Stimulated activated CD8-positive, alpha-beta memory T cell treated with anti-CD3 and anti-CD28 coated beads, Interleukin-12 subunit alpha, Interleukin-12 subunit beta, amount 100 ng/mL, for 24 hours (primary cell): Measurements from ENCODE around the gene SFXN4.
"Not testable (repeated sequence)": the region's sequence is repeated elsewhere in the genome, so short reads cannot be mapped to it uniquely, and the experiment has no call there.

Experiments
- DNase-seq: peaks from one replicate; pipeline ENCODE4 v3.0.0-alpha.2; 2020; ENCODE audit errors: extremely low read depth

SFXN4 gene

DNA sequence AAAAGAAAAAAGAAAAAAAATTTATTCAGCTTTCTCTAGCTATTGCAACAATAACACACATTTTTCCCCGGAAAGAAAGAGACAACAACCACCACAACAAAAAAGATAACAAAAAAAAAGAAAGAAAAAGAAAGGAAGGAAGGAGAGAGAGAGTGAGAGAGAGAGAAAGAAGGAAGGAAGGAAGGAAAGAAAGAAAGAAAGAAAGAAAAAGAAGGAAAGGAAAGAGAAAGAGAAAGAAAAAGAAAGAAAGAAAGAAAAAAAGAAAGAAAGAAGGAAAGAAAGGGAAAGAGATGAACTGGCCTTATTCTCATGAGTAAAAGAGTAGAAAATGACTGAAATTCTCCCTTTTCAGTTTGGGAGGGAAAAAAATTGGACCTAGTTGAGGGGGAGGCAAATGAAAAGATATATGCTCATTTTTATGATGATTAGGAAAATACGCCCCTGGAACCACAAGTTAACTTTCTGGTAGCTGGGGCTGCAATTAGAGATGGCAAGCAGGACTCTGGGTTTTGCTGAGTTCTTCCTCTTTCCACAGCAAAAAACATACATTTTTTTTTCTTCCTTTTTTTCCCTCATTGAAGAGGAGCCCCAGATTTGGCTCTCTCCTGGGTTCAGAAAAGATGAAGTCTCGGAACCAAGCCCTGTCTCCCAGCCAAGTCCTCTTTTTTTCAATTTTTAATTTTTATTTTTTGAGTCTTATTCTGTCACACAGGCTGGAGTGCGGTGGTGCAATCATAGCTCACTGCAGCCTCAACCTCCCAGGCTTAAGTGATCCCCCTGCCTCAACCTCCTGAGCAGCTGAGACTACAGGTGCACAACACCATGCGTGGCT, 25.7 kb upstream of the SFXN4 start:
- DNase-seq = no peak

DNA sequence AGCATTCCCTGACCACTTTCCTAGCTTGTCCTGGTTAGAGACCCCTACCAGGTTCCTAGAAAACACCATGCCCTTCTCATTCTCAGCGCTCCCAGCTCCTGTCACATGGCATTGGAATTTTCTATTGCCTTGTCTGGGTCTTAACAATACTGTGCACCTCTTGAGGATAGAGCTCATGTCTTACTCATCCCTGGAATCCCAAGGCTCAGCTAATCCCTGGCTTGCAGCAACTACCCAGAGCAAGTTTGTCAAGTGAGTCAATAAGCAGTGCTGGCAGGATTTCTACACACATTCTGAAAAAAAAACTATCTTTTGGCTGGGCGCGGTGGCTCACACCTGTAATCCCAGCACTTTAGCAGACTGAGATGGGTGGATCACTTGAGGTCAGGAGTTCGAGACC, 24.8 kb upstream of the SFXN4 start:
- no peak for DNase-seq

DNA sequence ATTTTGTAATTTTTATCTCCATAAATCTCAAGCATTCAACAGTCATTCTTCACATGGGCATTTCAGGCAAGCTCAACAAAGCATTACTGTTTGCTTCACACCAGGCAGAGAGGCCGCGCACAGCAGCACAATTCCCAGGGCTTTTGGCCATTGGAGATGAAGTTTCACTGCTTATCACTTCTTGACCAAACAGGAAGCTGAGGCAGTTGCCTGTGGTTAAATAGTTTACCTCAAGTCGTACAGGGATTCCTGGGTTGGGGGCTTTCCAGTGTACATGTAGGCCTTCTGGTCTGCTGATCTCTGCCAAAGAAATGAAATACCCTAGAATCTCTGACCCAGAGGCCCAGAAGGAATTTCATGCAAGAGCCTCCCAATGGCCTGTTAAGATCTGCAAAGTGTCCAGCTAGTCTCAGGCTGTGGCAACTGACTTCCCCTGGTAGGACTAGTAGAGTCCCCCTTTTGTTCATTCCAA, 24.3 kb upstream of the SFXN4 start:
- no peak for DNase-seq

DNA sequence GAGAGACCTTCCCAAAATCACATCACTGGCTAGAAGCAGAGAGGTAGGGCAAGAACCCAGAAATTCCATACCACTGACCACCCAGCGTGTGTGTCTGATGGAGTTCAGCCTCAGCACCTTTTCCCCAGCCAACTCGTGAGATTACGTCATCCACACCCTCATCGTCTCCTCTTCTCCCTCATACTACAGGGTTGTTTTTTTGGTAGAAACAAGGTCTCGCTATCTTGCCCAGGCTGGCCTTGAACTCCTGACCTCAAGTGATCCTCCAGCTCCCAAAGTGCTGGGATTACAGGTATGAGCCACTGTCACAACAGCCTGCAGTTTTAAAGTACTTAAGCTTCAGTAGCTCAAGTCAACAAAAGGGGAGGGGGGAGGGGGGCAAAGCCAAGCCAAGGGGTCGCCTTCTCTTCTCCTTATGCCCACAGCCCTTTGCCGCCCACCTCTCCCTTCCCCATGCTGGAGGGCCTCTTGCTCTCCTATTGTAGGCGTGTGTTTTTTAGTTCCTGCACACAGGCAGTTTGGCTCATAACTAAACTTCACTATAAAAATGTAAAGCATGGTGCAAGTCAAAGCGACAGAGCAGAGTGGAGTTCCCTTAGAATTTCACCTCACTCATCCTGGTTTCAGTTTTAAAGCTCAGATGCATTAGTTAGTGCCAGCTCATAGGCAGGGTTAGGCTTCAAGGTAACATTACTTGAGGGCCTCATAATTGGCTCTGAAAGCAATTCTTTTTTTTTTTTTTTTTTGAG, 18.3 kb upstream of the SFXN4 start:
- no peak for DNase-seq

DNA sequence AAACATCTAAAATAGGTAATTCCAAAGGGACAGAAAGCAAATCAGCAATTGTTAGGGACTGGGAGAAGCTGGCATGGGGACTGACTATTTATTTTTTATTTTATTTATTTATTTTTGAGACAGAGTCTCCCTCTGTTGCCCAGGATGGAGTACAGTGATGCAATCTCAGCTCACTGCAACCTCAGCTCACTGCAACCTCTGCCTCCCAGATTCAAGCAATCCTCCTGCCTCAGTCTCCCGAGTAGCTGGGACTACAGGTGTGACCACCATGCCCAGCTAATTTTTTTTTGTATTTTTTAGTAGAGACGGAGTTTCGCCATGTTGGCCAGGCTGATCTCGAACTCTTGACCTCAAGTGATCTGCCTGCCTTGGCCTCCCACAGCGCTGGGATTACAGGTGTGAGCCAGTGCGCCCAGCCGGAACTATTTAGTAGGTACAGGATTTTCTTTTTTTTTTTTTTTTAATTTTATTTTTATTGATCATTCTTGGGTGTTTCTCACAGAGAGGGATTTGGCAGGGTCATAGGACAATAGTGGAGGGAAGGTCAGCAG, 15.4 kb upstream of the SFXN4 start:
- DNase-seq = not testable (repeated sequence)

DNA sequence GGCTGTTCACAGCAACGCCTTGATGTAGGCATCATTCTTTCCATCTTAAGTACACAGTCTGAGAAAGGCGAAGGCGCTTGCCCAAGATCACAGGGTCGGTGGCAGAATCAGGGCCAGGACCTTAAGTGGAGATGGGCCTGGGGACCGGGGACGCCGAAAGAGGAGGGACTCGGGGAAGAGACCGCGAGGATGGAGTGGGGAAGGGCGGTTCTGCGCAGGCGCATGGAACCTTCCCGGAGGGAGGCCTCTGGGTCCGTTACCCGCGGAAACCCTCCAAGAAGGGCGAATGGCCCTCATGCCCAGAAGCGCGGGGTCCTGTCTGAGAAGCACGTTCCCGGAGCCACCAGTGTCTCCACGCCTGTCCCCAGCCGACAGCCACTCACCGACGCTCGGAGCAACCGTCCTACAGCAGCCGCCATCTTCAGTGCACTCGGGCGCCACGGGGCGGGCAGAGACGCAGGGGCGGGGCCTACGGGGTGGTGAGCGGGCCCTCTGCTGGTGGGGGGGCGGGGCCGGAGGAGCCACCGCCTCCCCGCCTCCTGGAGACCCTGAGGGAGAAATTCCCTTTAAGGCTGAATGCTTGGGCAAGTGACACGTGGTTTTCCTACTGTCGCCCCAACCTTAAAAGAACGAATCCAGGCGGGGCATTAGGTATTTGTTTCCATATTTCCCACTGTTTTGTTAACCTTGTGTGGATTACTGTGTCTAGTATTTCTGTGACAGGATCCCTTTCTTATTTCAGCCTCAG, 13.0 kb upstream of the SFXN4 start, which contains the start of gene PRDX3:
Gene PRDX3 (minus strand): TSS at position 441 of the 748 bp plus-strand sequence. CDS start 22 bp downstream, at position 419.
- DNase-seq = peak; percentile 83

DNA sequence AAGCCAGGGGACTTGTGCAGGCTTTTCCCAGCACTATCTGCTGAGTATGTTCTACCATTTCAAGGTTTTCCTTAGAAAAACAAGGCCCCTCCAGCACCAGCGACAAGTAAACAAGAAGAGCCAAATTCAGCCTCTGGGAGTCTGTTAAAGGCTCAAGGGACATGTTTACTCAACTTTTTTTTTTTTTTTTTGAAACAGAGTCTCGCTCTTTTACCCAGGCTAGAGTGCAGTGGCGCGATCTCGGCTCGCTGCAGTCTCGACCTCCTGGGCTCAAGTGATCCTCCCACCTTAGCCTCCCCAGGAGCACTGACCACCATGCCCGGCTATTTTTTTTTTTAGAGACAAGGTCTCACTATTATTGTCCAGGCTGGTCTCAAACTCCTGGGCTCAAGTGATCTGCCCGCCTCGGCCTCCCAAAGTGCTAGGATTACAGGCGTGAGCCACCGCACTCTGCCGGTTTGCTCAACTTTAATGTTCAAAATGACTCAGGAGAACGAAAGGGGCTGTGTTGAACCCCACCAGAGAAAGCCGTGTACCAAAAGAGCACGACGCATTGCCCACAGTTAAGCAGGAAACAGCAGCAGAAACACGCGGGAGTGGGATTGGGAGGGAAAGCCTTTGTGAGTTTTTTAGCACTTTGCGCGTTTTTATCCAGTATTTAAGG, 12.3 kb upstream of the SFXN4 start:
- no peak for DNase-seq

DNA sequence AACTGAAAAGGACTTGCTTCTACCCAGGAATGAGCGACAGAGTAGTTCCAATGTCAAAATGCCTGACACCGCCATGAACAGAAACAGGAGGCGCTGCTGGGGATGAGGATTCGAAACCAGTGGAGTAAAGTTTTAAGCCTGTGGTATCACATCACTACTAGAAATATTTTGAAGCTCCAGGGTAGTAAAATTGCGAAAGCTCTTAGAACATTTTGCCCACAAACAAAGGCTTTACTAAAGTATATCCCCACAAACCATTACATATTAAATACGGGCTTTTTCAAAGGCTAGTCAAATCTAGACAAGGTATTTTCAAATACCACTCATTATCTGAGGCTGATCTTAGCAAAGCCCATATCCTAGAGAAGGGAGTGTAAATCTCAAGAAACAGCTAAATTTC, 10.7 kb upstream of the SFXN4 start:
- no peak for DNase-seq

DNA sequence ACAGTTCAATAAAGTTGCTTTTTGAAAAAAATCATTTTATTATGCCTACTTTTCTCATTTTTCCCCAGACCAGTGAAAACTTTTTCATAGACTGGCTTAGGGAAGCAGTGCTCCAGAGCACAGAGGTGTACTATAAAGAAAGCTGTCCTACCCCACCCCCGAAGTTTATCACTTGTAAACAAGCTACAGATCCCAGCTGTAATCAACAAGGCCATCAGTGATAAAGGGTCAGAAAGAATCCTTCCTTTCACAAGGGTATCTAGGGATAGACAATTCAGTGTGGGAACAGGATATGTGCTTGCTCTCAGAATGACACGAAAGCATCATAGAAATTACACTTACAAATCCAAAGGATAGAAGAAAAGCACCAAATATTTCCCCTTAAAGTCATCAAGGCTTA, 8.6 kb upstream of the SFXN4 start:
- DNase-seq = no peak

DNA sequence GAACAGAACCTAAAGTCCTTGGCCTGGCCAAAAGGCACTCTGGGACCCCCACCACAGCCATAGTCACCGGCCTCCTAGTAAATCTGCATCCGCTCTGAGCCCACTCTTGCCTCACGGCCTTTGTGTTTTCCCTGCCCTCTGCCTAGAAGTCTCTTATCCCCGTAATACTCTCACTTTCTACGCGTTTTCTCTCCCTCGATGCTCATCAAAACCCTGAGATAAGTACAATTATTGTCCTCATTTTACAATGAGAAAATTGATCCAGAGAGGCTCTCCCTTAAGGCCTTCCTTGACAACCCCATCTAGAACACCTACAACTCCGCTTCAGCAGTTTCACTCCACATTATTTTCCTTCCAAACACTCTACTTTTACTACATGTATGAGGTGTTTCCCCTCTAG, 1.5 kb upstream of the SFXN4 start:
- DNase-seq = no peak

DNA sequence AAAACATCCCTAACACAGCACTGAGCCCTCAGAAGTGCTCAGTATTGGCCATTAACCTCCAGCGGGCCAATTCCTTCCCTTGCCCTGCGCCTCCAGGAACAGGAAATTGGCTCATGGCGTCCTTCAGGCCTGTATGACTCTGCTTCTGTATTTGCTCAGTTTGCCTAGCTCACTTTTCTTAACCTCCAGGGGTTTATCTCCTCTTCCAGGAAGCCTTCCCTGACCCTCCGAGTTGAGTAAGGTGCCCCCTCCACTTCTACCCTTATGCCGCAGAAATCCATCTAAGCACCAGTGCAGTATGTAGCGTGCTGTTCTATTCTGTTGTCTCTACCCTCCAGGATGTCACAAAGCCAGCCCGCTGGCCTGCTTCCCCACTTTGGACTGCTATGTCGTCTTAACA, 1.1 kb upstream of the SFXN4 start:
- no peak for DNase-seq

DNA sequence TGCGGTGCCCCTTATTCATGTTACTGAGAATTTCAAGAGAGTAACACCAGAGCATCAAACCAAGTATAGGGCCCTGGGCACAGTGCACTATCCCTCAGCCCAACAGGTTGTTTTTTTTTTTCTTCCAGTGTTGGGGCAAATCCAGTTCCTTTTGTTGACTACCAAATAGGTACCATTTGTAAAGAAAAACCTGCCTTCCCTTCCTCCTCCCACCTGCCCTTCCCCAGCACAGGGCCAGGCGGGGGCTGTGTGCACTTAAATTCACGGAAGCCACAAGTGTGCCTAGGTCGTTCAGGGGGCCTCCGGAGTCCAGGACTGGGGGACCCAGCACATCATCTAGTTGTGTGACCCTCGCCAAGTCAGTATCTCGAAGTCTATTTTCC, 595 bp upstream of the SFXN4 start:
- DNase-seq = no peak

DNA sequence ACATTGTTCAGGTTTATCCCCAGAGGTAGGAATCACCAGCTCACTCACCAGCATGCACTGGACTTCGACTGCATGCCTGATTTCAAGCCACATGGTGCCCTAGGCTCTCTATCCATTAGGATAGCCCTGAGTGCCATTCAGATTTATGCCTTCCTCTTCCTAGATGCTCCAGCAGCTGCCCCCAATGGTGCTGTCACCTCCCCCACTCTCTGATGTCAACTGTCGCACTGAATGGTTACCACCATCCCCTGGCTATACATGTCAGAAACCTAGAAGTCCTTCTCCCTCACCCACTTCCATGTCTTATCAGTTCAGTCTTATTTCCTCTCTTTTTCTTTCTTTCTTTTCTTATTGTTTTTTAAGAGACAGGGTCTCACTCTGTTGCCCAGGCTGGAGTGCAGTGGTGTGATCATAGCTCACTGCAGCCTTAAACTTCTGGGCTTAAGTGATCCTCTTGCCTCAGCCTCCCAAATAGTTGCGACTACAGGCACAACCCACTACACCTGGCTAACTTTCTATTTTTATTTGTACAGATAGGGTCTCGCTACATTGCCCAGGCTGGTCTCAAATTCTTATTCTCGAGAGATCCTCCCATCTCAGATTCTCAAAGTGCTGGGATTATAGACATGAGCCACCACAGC, 2.9 kb downstream of the SFXN4 start:
- no peak for DNase-seq

DNA sequence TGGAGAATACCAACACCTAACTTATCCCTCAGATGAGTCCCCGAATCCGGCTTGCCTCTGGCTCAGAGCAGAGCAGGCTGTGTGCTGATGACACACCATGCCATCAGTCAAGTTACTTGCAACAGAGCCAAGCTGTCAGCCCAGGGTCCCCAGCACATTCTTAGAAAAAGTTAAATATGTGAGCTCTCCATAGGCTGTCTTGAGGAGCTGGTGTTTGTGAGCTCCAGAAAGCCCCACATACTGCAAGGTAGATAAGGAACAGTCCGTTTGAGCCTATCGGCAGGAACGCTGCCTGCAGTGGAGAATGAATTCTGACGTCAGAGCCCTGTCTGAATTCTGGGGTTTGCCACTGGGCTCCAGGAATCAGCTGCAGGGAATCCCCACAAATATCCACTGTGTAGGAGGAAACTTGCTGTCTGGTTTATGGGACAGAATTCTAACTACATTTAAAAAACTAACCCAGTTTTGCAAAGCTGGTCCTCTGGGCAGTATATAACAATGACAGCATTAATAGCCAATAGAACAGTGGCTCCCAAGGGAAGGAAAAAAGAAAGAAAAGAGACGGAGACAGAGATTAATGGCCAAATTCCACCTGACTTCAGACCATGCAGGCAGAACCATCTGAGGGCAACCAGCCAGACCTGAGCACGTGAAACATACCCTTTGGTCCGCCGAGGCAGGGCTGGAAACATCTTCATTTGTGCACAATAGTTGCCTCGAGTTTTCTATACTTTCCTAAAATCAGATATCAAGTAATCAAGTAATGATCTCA, 3.6 kb downstream of the SFXN4 start:
- DNase-seq = no peak

DNA sequence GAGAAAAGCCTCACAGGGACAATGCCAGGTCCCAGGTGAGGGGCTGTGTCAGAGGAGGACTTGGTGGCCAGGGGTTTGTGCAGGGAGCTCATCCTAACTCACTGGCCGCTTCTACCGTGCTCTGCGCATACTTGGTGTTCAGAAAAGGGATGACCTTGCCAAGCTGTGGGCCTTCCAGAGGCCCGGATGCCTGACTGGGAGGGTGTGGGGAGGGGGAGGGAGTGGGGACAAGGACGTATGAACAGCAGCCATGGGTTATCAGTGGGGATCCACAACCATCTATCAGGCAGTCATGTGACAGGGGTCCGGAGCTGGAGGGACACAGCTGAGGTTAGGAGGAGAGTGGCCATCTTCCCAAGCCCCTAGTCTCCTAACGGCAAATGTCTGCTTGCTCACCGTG, 6.2 kb downstream of the SFXN4 start:
- DNase-seq = no peak

DNA sequence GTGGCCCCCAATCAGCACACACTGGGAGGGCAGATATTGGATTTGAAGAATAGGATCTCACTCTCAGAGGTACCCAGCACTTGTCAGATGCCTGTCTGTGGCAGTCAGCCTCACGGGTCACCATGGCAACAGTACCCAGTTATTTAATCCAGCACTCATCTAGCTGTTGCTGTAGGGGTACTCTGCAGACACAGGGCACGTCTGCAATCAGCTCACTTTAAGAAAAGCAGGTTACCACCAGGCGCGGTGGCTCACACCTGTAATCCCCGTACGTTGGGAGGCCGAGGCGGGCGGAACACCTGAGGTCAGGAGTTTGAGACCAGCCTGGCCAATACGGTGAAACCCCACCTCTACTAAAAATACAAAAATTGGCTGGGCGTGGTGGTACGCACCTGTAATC, 11.9 kb downstream of the SFXN4 start:
- no peak for DNase-seq

DNA sequence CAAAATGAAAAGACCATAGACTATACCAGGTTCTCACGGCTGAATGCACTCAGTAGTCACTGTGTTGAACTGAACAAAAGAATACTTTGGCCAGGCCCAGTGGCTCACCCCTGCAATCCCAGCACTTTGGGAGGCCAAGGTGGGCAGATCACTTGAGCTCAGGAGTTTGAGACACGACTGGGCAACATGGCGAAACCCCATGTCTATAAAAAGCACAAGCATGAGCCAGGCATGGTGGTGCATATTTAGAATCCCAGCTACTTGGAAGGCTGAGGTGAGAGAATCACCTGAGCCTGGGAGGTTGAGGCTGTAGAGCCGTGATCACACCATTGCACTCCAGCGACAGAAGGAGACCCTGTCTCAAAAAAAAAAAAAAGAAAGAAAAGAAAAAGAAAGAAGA, 12.5 kb downstream of the SFXN4 start:
- no peak for DNase-seq

DNA sequence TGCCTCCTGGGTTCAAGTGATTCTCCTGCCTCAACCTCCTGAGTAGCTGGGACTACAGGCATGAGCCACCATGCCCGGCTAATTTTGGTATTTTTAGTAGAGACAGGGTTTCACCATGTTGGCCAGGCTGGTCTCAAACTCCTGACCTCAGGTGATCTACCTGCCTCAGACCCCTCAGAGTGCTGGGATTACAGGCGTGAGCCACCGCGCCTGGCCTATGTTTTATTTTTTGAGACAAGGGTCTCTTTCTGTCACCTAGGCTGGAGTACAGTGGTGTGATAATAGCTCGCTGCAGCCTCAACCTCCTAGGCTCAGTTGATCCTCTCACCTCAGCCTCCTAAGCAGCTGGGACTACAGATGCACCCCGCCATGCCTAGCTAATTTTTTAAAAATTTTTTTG, 13.9 kb downstream of the SFXN4 start:
- not testable (repeated sequence) for DNase-seq

DNA sequence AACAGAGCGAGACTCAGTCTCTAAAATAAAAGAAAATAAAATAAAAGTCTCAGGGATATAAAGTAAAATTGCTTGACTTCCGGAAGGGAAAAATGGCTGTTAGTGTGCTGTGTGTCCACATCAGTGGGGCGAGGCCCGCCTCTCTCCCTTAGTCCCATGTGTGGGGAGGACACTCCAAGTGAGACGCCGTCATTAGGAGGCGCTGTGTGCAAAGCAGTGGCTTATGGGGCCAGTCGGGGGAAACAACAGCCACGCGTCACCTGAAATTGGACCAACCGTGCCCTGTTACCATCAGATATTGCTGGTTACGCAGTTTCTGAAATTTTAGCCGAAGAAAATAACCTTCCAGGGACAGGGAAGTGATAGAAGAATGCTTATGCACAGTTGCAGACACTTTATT, 15.8 kb downstream of the SFXN4 start:
- no peak for DNase-seq

DNA sequence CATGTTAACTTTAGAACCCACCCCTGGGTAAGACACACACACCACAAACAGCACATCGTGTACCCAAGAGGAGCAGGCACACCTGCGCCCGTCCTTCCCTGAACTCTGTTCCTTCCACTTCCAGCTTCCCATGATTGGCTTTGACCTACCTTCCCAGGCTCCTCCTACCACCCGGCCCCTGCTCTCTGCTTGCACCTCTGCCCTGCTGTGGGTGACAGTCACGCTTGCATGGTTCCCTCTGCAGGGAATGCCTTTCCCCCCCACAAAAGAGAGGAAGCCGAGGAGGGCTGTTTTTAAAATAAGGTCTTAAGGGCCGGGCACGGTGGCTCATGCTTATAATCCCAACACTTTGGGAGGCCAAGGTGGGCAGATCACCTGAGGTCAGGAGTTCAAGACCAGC, 16.4 kb downstream of the SFXN4 start:
- no peak for DNase-seq
